Keratinocyte (primary cell): ENCODE data around the gene LRRC58.
"Not testable (repeated sequence)": the region's sequence is repeated elsewhere in the genome, so short reads cannot be mapped to it uniquely, and the experiment has no call there.

Experiments used
- EZH2 ChIP-seq: IDR thresholded peaks from one replicate; pipeline ENCODE4 v1.6.1; 2012; ENCODE audit warnings: inconsistent platforms, mild to moderate bottlenecking, low read length, moderate library complexity
- TF ChIP-seq, protein P1 (sequence below), 3 experiments: IDR thresholded peaks in 1 of 3; conservative IDR thresholded peaks in 1 of 3; optimal IDR thresholded peaks in 1 of 3; 2 replicates in 2 of 3; 3 replicates in 1 of 3; pipeline versions ENCODE3 to v1.5.1; 2011; ENCODE audit warnings: low read length in 3 of 3, mild to moderate bottlenecking in 3 of 3, moderate library complexity in 2 of 3, control low read depth in 1 of 3, inconsistent platforms in 1 of 3; ENCODE audit not compliant: insufficient read depth in 2 of 3; ENCODE audit errors: extremely low read depth in 1 of 3

DNA sequence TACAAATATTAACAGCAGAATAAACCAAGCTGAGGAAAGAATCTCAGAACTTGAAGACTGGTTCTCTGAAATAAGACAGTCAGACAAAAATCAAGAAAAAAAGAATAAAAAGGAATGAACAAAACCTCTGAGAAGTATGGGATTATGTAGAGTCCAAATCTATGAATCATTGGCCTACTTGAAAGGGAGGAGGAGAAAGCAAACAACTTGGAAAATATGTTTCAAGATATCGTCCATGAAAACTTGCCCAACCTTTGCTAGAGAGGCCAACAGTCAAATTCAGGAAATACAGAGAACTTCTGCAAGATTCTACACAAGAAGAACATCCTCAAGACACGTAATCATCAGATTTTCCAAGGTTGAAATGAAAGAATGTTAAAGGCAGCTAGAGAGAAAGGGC is 57.6 kb downstream of the LRRC58 start:
- TF ChIP-seq, protein P1, sequence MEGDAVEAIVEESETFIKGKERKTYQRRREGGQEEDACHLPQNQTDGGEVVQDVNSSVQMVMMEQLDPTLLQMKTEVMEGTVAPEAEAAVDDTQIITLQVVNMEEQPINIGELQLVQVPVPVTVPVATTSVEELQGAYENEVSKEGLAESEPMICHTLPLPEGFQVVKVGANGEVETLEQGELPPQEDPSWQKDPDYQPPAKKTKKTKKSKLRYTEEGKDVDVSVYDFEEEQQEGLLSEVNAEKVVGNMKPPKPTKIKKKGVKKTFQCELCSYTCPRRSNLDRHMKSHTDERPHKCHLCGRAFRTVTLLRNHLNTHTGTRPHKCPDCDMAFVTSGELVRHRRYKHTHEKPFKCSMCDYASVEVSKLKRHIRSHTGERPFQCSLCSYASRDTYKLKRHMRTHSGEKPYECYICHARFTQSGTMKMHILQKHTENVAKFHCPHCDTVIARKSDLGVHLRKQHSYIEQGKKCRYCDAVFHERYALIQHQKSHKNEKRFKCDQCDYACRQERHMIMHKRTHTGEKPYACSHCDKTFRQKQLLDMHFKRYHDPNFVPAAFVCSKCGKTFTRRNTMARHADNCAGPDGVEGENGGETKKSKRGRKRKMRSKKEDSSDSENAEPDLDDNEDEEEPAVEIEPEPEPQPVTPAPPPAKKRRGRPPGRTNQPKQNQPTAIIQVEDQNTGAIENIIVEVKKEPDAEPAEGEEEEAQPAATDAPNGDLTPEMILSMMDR (optimal IDR thresholded peaks at IDR 0.05 in 1 of 3, IDR thresholded peaks at IDR 0.05 in 1 of 3, conservative IDR thresholded peaks at IDR 0.05 in 1 of 3; ENCODE audit: extremely low read depth in 1 of 3, insufficient read depth in 2 of 3, low read length in 3 of 3): not testable (repeated sequence)
- TF ChIP-seq EZH2: not testable (repeated sequence)
